Transverse colon (tissue), 4 donors: ENCODE data around the gene PXN.

Experiments
- POLR2A ChIP-seq: fragments of 450-650 bp; IDR thresholded peaks from one replicate; pipeline ENCODE4 v1.6.1; 2016; ENCODE audit warnings: antibody characterized with exemption, mild to moderate bottlenecking, moderate library complexity
- POLR2AphosphoS5 ChIP-seq, 3 donors: sonication (generic); formaldehyde crosslinking; IDR thresholded peaks; one replicate each; pipeline ENCODE4 v1.6.1; 2016; ENCODE audit warnings: antibody characterized with exemption in 3 of 3
- TF ChIP-seq, protein P1 (sequence below), 5 experiments: fragments of 200-600 bp in 3 of 5; fragments of 450-650 bp in 2 of 5; sonication (generic) in 3 of 5; IDR thresholded peaks; 1 replicate in 2 of 5; 2 replicates in 3 of 5; pipeline ENCODE4 v1.5.1; 2016 to 2017; ENCODE audit warnings: antibody characterized with exemption in 5 of 5, inconsistent platforms in 3 of 5, mild to moderate bottlenecking in 2 of 5, moderate library complexity in 1 of 5

DNA sequence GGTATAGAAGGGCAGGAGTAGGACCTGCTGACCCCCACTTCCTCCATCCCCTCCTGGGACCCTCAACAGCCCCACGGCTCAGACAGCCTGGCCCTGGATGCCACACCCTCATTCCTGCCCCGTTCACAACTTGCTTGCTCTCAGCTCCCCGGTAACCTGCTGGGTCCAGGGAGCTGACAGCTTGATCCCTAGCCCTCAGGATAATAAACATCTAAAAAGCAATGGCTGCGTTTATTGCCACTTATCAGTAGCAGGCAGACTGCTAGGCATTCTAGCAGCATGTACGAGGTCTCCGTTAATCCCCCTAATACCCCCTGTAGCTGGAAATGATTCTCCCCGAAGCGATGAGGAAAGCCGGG lies 40.4 kb downstream of the PXN start:
- TF ChIP-seq, protein P1, sequence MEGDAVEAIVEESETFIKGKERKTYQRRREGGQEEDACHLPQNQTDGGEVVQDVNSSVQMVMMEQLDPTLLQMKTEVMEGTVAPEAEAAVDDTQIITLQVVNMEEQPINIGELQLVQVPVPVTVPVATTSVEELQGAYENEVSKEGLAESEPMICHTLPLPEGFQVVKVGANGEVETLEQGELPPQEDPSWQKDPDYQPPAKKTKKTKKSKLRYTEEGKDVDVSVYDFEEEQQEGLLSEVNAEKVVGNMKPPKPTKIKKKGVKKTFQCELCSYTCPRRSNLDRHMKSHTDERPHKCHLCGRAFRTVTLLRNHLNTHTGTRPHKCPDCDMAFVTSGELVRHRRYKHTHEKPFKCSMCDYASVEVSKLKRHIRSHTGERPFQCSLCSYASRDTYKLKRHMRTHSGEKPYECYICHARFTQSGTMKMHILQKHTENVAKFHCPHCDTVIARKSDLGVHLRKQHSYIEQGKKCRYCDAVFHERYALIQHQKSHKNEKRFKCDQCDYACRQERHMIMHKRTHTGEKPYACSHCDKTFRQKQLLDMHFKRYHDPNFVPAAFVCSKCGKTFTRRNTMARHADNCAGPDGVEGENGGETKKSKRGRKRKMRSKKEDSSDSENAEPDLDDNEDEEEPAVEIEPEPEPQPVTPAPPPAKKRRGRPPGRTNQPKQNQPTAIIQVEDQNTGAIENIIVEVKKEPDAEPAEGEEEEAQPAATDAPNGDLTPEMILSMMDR (IDR thresholded peaks at IDR 0.05) = peak in 1 of 5 experiments; percentile 17
- no peak for TF ChIP-seq POLR2A
- no peak for TF ChIP-seq POLR2AphosphoS5 (IDR thresholded peaks at IDR 0.05)
